Naive thymus-derived CD4-positive, alpha-beta T cell (primary cell): ENCODE measurements around the gene MBD5. TPM values are rescaled to one million over a fixed set of nuclear protein-coding genes. Genes with fewer than 3 reads are reported as not detected.

Source experiments
- ATAC-seq: fragments of 150-1000 bp; cut with Tn5 transposase; 2 replicates; pipeline ENCODE4 v1.10.0; 2021; ENCODE audit warnings: mild to moderate bottlenecking, moderate library complexity
- CTCF ChIA-PET: fragments of 350-600 bp; sonication (Branson Sonifier 250); formaldehyde crosslinking; loops from one replicate; lab custom pipeline; 2021; ENCODE audit warnings: antibody characterized with exemption; lab: Charles Lee
- POLR2A ChIA-PET: fragments of 350-600 bp; sonication (Branson Sonifier 250); formaldehyde crosslinking; loops from one replicate; lab custom pipeline; 2021; ENCODE audit warnings: antibody characterized with exemption, inconsistent platforms; lab: Charles Lee
- DNase-seq, 9 donors: peaks; one replicate each; pipeline versions ENCODE4 v3.0.0 to v3.0.0-alpha.2; 2020 to 2022; ENCODE audit warnings: mixed read lengths in 1 of 9
- H3K27ac ChIP-seq: one replicate; pipeline ENCODE4 v1.7.0; 2013; ENCODE audit warnings: mild to moderate bottlenecking, low read depth, low read length, moderate library complexity
- H3K27me3 ChIP-seq, 2 donors: one replicate each; pipeline ENCODE4 v1.7.0; 2013; ENCODE audit warnings: low read length in 2 of 2, mild to moderate bottlenecking in 2 of 2, moderate library complexity in 2 of 2; ENCODE audit not compliant: control insufficient read depth in 2 of 2, insufficient read depth in 2 of 2
- H3K36me3 ChIP-seq, 3 experiments: 1 replicate in 2 of 3; 2 replicates in 1 of 3; pipeline ENCODE4 v1.7.0; 2013; ENCODE audit warnings: low read length in 3 of 3, mild to moderate bottlenecking in 3 of 3, moderate library complexity in 1 of 3; ENCODE audit not compliant: insufficient read depth in 3 of 3, control insufficient read depth in 2 of 3
- H3K4me1 ChIP-seq, 2 donors: one replicate each; pipeline ENCODE4 v1.7.0; 2013; ENCODE audit warnings: low read length in 2 of 2, mild to moderate bottlenecking in 2 of 2, moderate library complexity in 1 of 2; ENCODE audit not compliant: control insufficient read depth in 2 of 2, insufficient read depth in 2 of 2
- H3K4me3 ChIP-seq: 2 replicates; pipeline ENCODE4 v1.7.0; 2013; ENCODE audit warnings: mild to moderate bottlenecking, low read length
- H3K9me3 ChIP-seq, 3 experiments: 1 replicate in 2 of 3; 2 replicates in 1 of 3; pipeline ENCODE4 v1.7.0; 2013; ENCODE audit warnings: low read length in 3 of 3; ENCODE audit not compliant: control insufficient read depth in 2 of 3
- H3K27ac Mint-ChIP-seq, 9 donors: one replicate each; pipeline ENCODE4 v1.8.0; 2020 to 2022; ENCODE audit warnings: mixed read lengths in 9 of 9, mild to moderate bottlenecking in 8 of 9, moderate library complexity in 5 of 9, inconsistent platforms in 2 of 9
- H3K27me3 Mint-ChIP-seq, 5 donors: one replicate each; pipeline ENCODE4 v1.8.0; 2021 to 2022; ENCODE audit warnings: mixed read lengths in 5 of 5, mild to moderate bottlenecking in 1 of 5
- H3K36me3 Mint-ChIP-seq, 5 donors: one replicate each; pipeline ENCODE4 v1.8.0; 2020 to 2022; ENCODE audit warnings: mixed read lengths in 5 of 5, mild to moderate bottlenecking in 3 of 5, inconsistent platforms in 1 of 5
- H3K4me1 Mint-ChIP-seq, 7 donors: one replicate each; pipeline ENCODE4 v1.8.0; 2020 to 2022; ENCODE audit warnings: mixed read lengths in 7 of 7, mild to moderate bottlenecking in 3 of 7, inconsistent platforms in 1 of 7
- H3K4me3 Mint-ChIP-seq, 10 donors: one replicate each; pipeline ENCODE4 v1.8.0; 2020 to 2022; ENCODE audit warnings: mild to moderate bottlenecking in 10 of 10, mixed read lengths in 10 of 10, moderate library complexity in 6 of 10, inconsistent platforms in 2 of 10
- H3K9me3 Mint-ChIP-seq, 11 donors: one replicate each; pipeline ENCODE4 v1.8.0; 2020 to 2022; ENCODE audit warnings: mixed read lengths in 11 of 11, mild to moderate bottlenecking in 4 of 11, inconsistent platforms in 1 of 11, moderate library complexity in 1 of 11
- intact Hi-C, 2 donors: fragments of 100-400 bp; cut with micrococcal nuclease; formaldehyde crosslinking; loops; one replicate each; pipeline ENCODE4 v1.15.1; 2023
- polyA plus RNA-seq, 2 donors: library from polyadenylated mRNA; unstranded; fragments of 300-500 nt; fragmentation: Illumina TruSeq; gene quantifications; one replicate each; pipeline ENCODE4 v1.2.3, GENCODE V29; 2021
- total RNA-seq, 6 experiments: library from RNA in 5 of 6; stranded (reverse) in 5 of 6; gene quantifications; 1 replicate in 5 of 6; 2 replicates in 1 of 6; pipeline ENCODE4 v1.2.3 and lab custom pipeline; 2021 to 2026

Gene MBD5
- total and polyA plus RNA-seq, 7 experiments from 2014 or later, result 14.6 to 76.8 (median 58.6) TPM

- peaks cover 0 to 7% (median 0%) of the 10 kb centered on the region in 7 donors for H3K4me1 Mint-ChIP-seq
- Histone ChIP-seq H3K27ac (no peak overlapping the region), H3K36me3 (no peaks in the 10 kb centered on the region), H3K27me3 (no peaks in the 10 kb centered on the region), H3K4me3 (no peak overlapping the region), H3K9me3 (no peaks in the 10 kb centered on the region), H3K4me1 (no peaks in the 10 kb centered on the region)
- H3K4me3 Mint-ChIP-seq, result no peak overlapping the region
- intact Hi-C loops, result loop anchor here (1.0 to 10.0 kb wide), 5 partner anchors 211 to 786 kb away; no protein-coding TSS in a partner anchor
- ChIA-PET POLR2A (no interaction called here), CTCF (interaction anchor here (0.5 to 0.8 kb wide), 2 partner anchors 168 to 213 kb away, joined by 4 read pairs; no protein-coding TSS in a partner anchor)
- H3K27ac Mint-ChIP-seq, result no peak overlapping the region
- peaks cover 0 to 3% (median 0%) of the 10 kb centered on the region in 11 donors for H3K9me3 Mint-ChIP-seq
- peaks cover 0 to 20% (median 3%) of the 10 kb centered on the region in 5 donors for H3K36me3 Mint-ChIP-seq
- peak in 8 of 9 donors; percentile 2 to 41 (median 24) for DNase-seq
- ATAC-seq, result peak; percentile 61
- H3K27me3 Mint-ChIP-seq, result no peaks in the 10 kb centered on the region
Observed at GRCh38 chr2:148201075-148202004, 180.4 kb downstream of the MBD5 start.

DNA sequence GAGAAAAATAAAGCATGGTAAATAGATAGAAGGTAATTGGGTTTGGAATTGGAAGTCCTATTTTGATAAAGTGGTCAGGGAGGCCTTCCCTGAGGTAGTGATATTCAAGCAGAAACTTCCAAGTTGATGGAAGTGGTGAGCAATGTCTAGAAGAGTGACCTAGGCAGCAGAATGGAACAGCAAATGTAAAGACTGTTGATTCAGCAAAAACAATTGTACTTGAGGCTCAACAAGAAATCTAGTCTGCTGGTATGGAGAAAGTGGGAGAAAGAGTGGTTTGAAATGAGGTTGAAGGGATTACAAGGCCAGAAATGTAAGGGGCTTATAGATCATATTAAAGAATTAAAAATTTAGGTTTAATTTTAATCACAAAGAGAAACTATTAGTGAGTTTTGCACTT lies 181.3 kb downstream of the MBD5 start:
- H3K4me3 Mint-ChIP-seq, result no peak overlapping the region
- no peaks in the 10 kb centered on the region for H3K27me3 Mint-ChIP-seq
- Histone ChIP-seq H3K9me3 (no peaks in the 10 kb centered on the region), H3K27me3 (no peaks in the 10 kb centered on the region), H3K4me1 (no peaks in the 10 kb centered on the region), H3K27ac (no peak overlapping the region), H3K4me3 (no peak overlapping the region), H3K36me3 (no peaks in the 10 kb centered on the region)
- H3K4me1 Mint-ChIP-seq, result no peaks in the 10 kb centered on the region
- POLR2A ChIA-PET, result no interaction called here
- peaks cover 0 to 3% (median 0%) of the 10 kb centered on the region in 11 donors for H3K9me3 Mint-ChIP-seq
- ATAC-seq (no peak), DNase-seq (no peak)
- CTCF ChIA-PET, result interaction anchor here (0.8 kb wide), 1 partner anchor 213 kb away, joined by 4 read pairs; no protein-coding TSS in a partner anchor
- intact Hi-C loops, result loop anchor here (5.0 to 10.0 kb wide), 3 partner anchors 303 to 785 kb away; no protein-coding TSS in a partner anchor
- H3K36me3 Mint-ChIP-seq, result peaks cover 3 to 28% (median 6%) of the 10 kb centered on the region in 5 donors
- no peak overlapping the region for H3K27ac Mint-ChIP-seq

DNA sequence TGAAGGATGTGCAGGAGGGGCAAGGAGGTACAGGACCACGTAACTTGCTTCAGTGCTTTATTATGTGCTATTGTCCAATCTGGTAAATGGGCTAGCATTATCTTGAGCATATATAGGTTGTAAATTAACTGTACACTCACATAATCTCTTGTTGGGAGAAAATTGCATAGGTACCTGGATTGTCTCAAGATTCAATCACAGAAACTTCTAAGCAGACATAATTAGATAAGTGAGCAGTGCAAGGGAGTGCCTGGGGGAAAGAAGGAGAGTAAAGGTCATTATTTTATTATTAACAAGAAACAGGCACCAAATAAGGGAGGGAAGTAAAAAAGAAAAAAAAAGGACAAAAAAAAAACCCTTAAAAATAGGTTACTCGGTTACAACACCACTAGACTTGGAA lies 186.2 kb downstream of the MBD5 start:
- Mint-ChIP-seq H3K36me3 (peaks cover 4 to 31% (median 11%) of the 10 kb centered on the region in 5 donors), H3K27ac (no peak overlapping the region), H3K4me1 (no peaks in the 10 kb centered on the region), H3K4me3 (no peak overlapping the region), H3K27me3 (no peaks in the 10 kb centered on the region), H3K9me3 (peaks cover 0 to 2% (median 0%) of the 10 kb centered on the region in 11 donors)
- H3K27me3 ChIP-seq, result no peaks in the 10 kb centered on the region
- H3K36me3 ChIP-seq, result no peaks in the 10 kb centered on the region
- no peaks in the 10 kb centered on the region for H3K4me1 ChIP-seq
- H3K4me3 ChIP-seq, result no peak overlapping the region
- ChIA-PET POLR2A (no interaction called here), CTCF (no interaction called here)
- no peak overlapping the region for H3K27ac ChIP-seq
- DNase-seq, result no peak
- ATAC-seq, result no peak
- no peaks in the 10 kb centered on the region for H3K9me3 ChIP-seq
- intact Hi-C loops, result loop anchor here in 1 of 2 donors (10.0 kb wide), 1 partner anchor 298 kb away; no protein-coding TSS in a partner anchor

GRCh38 chr2:148209603-148210002 lies 188.7 kb downstream of the MBD5 start:
- Mint-ChIP-seq H3K27me3 (no peaks in the 10 kb centered on the region), H3K9me3 (peaks cover 0 to 2% (median 0%) of the 10 kb centered on the region in 11 donors), H3K27ac (peak overlapping the region in 1 of 9 donors; percentile 45), H3K4me1 (no peaks in the 10 kb centered on the region), H3K4me3 (no peak overlapping the region), H3K36me3 (peaks cover 4 to 25% (median 7%) of the 10 kb centered on the region in 5 donors)
- DNase-seq (no peak), ATAC-seq (no peak)
- CTCF ChIA-PET, result no interaction called here
- Histone ChIP-seq H3K36me3 (no peaks in the 10 kb centered on the region), H3K4me3 (no peak overlapping the region), H3K27me3 (no peaks in the 10 kb centered on the region), H3K4me1 (no peaks in the 10 kb centered on the region), H3K9me3 (no peaks in the 10 kb centered on the region), H3K27ac (no peak overlapping the region)
- intact Hi-C loops, result loop anchor here in 1 of 2 donors (10.0 kb wide), 1 partner anchor 295 kb away; no protein-coding TSS in a partner anchor
- POLR2A ChIA-PET, result no interaction called here

GRCh38 chr2:148218326-148219075 lies 197.6 kb downstream of the MBD5 start:
- Histone ChIP-seq H3K9me3 (no peaks in the 10 kb centered on the region), H3K4me3 (no peak overlapping the region), H3K36me3 (no peaks in the 10 kb centered on the region), H3K4me1 (no peaks in the 10 kb centered on the region), H3K27ac (no peak overlapping the region), H3K27me3 (no peaks in the 10 kb centered on the region)
- ChIA-PET POLR2A (no interaction called here), CTCF (no interaction called here)
- Mint-ChIP-seq H3K27ac (no peak overlapping the region), H3K36me3 (peaks cover 7 to 63% (median 29%) of the 10 kb centered on the region in 5 donors), H3K9me3 (peaks cover 6 to 28% (median 19%) of the 10 kb centered on the region in 11 donors), H3K4me1 (peaks cover 0 to 4% (median 0%) of the 10 kb centered on the region in 7 donors), H3K27me3 (no peaks in the 10 kb centered on the region), H3K4me3 (no peak overlapping the region)
- ATAC-seq (no peak), DNase-seq (no peak)
- intact Hi-C loops, result no loop called here

DNA sequence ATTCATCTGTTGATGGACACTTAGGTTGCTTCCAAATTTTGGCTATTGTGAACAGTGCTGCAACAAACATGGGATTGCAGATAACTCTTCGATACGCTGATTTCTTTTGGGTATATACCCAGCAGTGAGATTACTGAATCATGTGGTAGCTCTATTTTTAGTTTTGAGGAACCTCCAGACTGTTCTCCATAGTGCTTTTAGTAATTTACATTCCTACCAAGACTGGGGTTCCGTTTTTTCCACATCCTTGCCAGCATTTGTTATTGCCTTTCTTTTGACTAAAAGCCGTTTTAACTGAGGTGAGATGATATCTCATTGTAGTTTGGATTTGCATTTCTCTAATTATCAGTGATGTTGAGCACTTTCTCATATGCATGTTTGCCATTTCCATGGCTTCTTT lies 200.3 kb downstream of the MBD5 start:
- ATAC-seq (no peak), DNase-seq (no peak)
- H3K27ac ChIP-seq, result no peak overlapping the region
- H3K27me3 ChIP-seq, result no peaks in the 10 kb centered on the region
- intact Hi-C loops, result no loop called here
- H3K27ac Mint-ChIP-seq, result no peak overlapping the region
- H3K27me3 Mint-ChIP-seq, result no peaks in the 10 kb centered on the region
- ChIA-PET POLR2A (no interaction called here), CTCF (no interaction called here)
- no peak overlapping the region for H3K4me3 Mint-ChIP-seq
- H3K36me3 Mint-ChIP-seq, result peaks cover 11 to 71% (median 47%) of the 10 kb centered on the region in 5 donors
- no peaks in the 10 kb centered on the region for H3K4me1 ChIP-seq
- H3K36me3 ChIP-seq, result no peaks in the 10 kb centered on the region
- H3K9me3 ChIP-seq, result no peaks in the 10 kb centered on the region
- no peak overlapping the region for H3K4me3 ChIP-seq
- H3K4me1 Mint-ChIP-seq, result peaks cover 0 to 15% (median 6%) of the 10 kb centered on the region in 7 donors
- H3K9me3 Mint-ChIP-seq, result peaks cover 6 to 45% (median 24%) of the 10 kb centered on the region in 11 donors
